NK-92 treated with Interleukin-12 subunit alpha and Interleukin-12 subunit beta, amount 100 ng/mL, for 24 hours (cell line): ENCODE results near the gene BRI3.

Experiments used
- DNase-seq: peaks from one replicate; lab custom pipeline; 2025; lab: John Stamatoyannopoulos, UW

The BRI3 gene

GRCh38 chr7:98252425-98253054, 28.9 kb upstream of the BRI3 start:
- DNase-seq, result no peak

- DNase-seq, result no peak
Measured at GRCh38 chr7:98254516-98254915, 27.0 kb upstream of the BRI3 start.

GRCh38 chr7:98254951-98255610, 26.4 kb upstream of the BRI3 start:
- peak; percentile 40 for DNase-seq

GRCh38 chr7:98256431-98256830, 25.1 kb upstream of the BRI3 start:
- no peak for DNase-seq

- DNase-seq, result no peak
Measured at GRCh38 chr7:98257701-98258100, 23.8 kb upstream of the BRI3 start.

GRCh38 chr7:98265841-98266271, 15.6 kb upstream of the BRI3 start:
- no peak for DNase-seq

GRCh38 chr7:98266840-98267239, 14.6 kb upstream of the BRI3 start:
- no peak for DNase-seq

- no peak for DNase-seq
Measured at GRCh38 chr7:98267303-98267702, 14.2 kb upstream of the BRI3 start.

GRCh38 chr7:98276241-98276761, 5.2 kb upstream of the BRI3 start:
- DNase-seq, result no peak

- no peak for DNase-seq
Measured at GRCh38 chr7:98278408-98278807, 3.1 kb upstream of the BRI3 start.

GRCh38 chr7:98278936-98279335, 2.5 kb upstream of the BRI3 start:
- DNase-seq, result no peak

GRCh38 chr7:98280296-98280695, 1.2 kb upstream of the BRI3 start:
- no peak for DNase-seq

- DNase-seq, result no peak
Measured at GRCh38 chr7:98281757-98282606, 496 bp downstream of the BRI3 start.

- no peak for DNase-seq
Measured at GRCh38 chr7:98282703-98283102, 1.2 kb downstream of the BRI3 start.

GRCh38 chr7:98283127-98283886, 1.8 kb downstream of the BRI3 start:
- no peak for DNase-seq

GRCh38 chr7:98283887-98284222, 2.4 kb downstream of the BRI3 start:
- no peak for DNase-seq

- DNase-seq, result no peak
Measured at GRCh38 chr7:98284335-98285036, 3.0 kb downstream of the BRI3 start.

GRCh38 chr7:98285157-98286092, 3.9 kb downstream of the BRI3 start:
- no peak for DNase-seq

- no peak for DNase-seq
Measured at GRCh38 chr7:98286093-98286539, 4.6 kb downstream of the BRI3 start.
